ENCODE measurements around the gene NTM. TPM values are rescaled to one million over a fixed set of nuclear protein-coding genes. Genes with fewer than 3 reads are reported as not detected.
A peak's percentile ranks its signal among the peaks of the same experiment; 100 is the strongest.
"Not testable (repeated sequence)": the region's sequence is repeated elsewhere in the genome, so short reads cannot be mapped to it uniquely, and the experiment has no call there.

The NTM gene
- total RNA-seq, 1 experiment from 2014 or later, result 8.6 TPM

DNA sequence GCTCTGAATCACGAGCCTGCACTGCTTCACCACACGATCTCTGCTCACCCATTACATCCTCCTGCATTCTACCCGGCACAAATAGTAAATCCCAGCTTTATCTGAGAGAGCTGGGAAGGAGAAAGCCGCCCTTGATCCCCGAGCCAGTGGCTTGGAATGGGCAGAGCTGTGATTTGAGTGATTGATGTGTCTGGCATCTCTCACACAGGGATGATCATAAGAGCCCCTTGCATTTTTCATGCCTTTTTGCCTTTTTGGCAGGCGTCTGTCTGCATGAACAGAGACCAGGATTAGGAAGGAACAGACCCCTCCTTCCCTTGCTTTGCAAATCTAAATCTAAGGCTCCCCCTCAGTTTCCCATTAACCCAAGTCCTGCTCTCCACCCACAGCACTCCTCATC is 945.3 kb downstream of the NTM start:
- H3K4me3 ChIP-seq (ENCODE audit: low read depth, low read length, poor library complexity, severe bottlenecking), result no peak overlapping the region
- H3K27me3 ChIP-seq (replicated peaks; ENCODE audit: insufficient read depth, low read depth, low read length, poor library complexity), result no peaks in the 10 kb centered on the region
- H3K4me1 ChIP-seq (ENCODE audit: insufficient read depth, low read length, poor library complexity, severe bottlenecking), result no peaks in the 10 kb centered on the region
- no peaks in the 10 kb centered on the region for H3K9me3 ChIP-seq (ENCODE audit: low read depth, low read length, poor library complexity, severe bottlenecking)
- intact Hi-C loops (cut with micrococcal nuclease; ENCODE audit: unreplicated experiment), result no loop called here
- H3K36me3 ChIP-seq (ENCODE audit: insufficient read depth, low read length, poor library complexity, severe bottlenecking), result no peaks in the 10 kb centered on the region
- POLR2A ChIA-PET (ENCODE audit: low non-redundant PET), result no interaction called here
- no TSS peak for BruUV-seq (replicated peaks)
- CTCF ChIA-PET, result no interaction called here
- TF ChIP-seq CTCF (conservative IDR thresholded peaks at IDR 0.05; ENCODE audit: low read depth, low read length) (no peak), EZH2 (IDR thresholded peaks at IDR 0.05; ENCODE audit: borderline replicate concordance, low read depth, low read length, poor library complexity, severe bottlenecking) (no peak)
- no peak overlapping the region for H3K27ac ChIP-seq (ENCODE audit: low read depth, low read length, poor library complexity, severe bottlenecking)
- DNase-seq (ENCODE audit: low spot score), result no peak

DNA sequence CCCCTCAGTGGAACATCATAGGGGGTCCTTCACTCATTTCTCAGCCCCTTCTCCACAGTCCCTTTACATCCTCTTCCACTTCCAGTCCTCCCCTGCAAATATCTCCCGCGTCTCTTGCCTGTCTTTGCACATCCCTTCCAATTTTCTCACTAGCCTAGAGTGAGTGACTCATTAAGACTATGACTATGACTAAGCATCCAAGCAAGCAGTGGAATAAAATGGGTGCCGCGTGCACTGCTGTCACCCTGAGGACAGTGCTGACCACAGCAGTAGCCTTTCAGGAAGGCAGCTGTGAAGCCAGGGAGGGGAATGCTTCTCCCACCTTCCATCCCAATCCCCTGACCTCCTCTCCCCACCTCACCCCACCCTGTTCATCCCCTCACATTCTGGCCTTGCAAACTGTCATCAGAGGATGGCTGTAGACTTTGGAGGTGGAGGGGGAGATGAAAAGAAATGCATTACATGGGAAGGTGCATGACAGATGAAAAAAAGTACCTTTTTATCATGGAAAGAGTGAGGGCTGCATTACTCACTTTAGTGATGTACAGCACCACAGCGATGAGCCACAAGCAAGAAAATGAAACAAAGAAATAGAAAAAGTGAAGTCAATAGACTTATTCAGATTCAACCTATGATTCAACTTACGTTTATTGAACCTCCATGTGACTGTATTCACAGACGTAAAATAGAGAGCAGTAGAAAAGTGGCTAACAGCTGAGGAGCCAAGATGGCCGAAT is 948.2 kb downstream of the NTM start:
- ChIA-PET POLR2A (ENCODE audit: low non-redundant PET) (no interaction called here), CTCF (no interaction called here)
- BruUV-seq (replicated peaks), result no TSS peak
- no peak for DNase-seq (ENCODE audit: low spot score)
- Histone ChIP-seq H3K27me3 (replicated peaks; ENCODE audit: insufficient read depth, low read depth, low read length, poor library complexity) (no peaks in the 10 kb centered on the region), H3K4me1 (ENCODE audit: insufficient read depth, low read length, poor library complexity, severe bottlenecking) (no peaks in the 10 kb centered on the region), H3K36me3 (ENCODE audit: insufficient read depth, low read length, poor library complexity, severe bottlenecking) (no peaks in the 10 kb centered on the region), H3K4me3 (ENCODE audit: low read depth, low read length, poor library complexity, severe bottlenecking) (no peak overlapping the region), H3K9me3 (ENCODE audit: low read depth, low read length, poor library complexity, severe bottlenecking) (no peaks in the 10 kb centered on the region), H3K27ac (ENCODE audit: low read depth, low read length, poor library complexity, severe bottlenecking) (no peak overlapping the region)
- TF ChIP-seq EZH2 (IDR thresholded peaks at IDR 0.05; ENCODE audit: borderline replicate concordance, low read depth, low read length, poor library complexity, severe bottlenecking) (no peak), CTCF (conservative IDR thresholded peaks at IDR 0.05; ENCODE audit: low read depth, low read length) (no peak)
- intact Hi-C loops (cut with micrococcal nuclease; ENCODE audit: unreplicated experiment), result no loop called here

- H3K36me3 ChIP-seq (ENCODE audit: insufficient read depth, low read length, poor library complexity, severe bottlenecking); POLR2A ChIA-PET (ENCODE audit: low non-redundant PET); H3K9me3 ChIP-seq (ENCODE audit: low read depth, low read length, poor library complexity, severe bottlenecking); intact Hi-C loops (cut with micrococcal nuclease; ENCODE audit: unreplicated experiment); H3K4me1 ChIP-seq (ENCODE audit: insufficient read depth, low read length, poor library complexity, severe bottlenecking); H3K27ac ChIP-seq (ENCODE audit: low read depth, low read length, poor library complexity, severe bottlenecking); BruUV-seq (replicated peaks); CTCF ChIA-PET; H3K27me3 ChIP-seq (replicated peaks; ENCODE audit: insufficient read depth, low read depth, low read length, poor library complexity); H3K4me3 ChIP-seq (ENCODE audit: low read depth, low read length, poor library complexity, severe bottlenecking); DNase-seq (ENCODE audit: low spot score): not testable (repeated sequence)
These were observed 949.0 kb downstream of the NTM start for GRCh38 chr11:132319419-132319818.

DNA sequence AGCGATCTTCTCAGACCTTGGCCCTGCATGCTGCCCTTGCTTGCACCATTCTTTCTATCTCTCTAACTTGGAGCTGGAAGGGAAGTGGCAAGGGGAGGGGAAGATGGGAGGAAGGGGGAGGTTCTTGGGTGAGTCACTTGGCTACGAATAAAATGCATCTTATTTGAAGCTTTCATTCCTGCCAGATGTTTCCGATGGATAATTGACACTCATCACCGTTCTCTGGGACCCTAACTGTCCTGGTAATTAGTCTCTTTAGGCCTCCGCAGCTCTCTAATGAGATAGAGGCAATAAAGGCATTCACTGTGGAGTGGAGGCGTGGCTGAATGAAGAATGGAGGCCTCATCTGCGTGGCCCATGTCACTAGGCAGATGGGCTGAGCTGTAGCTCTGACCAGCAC is 960.1 kb downstream of the NTM start:
- peaks cover 9% of the 10 kb centered on the region for H3K27me3 ChIP-seq (replicated peaks; ENCODE audit: insufficient read depth, low read depth, low read length, poor library complexity)
- no peak overlapping the region for H3K27ac ChIP-seq (ENCODE audit: low read depth, low read length, poor library complexity, severe bottlenecking)
- H3K9me3 ChIP-seq (ENCODE audit: low read depth, low read length, poor library complexity, severe bottlenecking), result peaks cover 3% of the 10 kb centered on the region
- no peak for TF ChIP-seq EZH2 (IDR thresholded peaks at IDR 0.05; ENCODE audit: borderline replicate concordance, low read depth, low read length, poor library complexity, severe bottlenecking)
- DNase-seq (ENCODE audit: low spot score), result peak; percentile 54
- no peaks in the 10 kb centered on the region for H3K4me1 ChIP-seq (ENCODE audit: insufficient read depth, low read length, poor library complexity, severe bottlenecking)
- ChIA-PET POLR2A (ENCODE audit: low non-redundant PET) (no interaction called here), CTCF (no interaction called here)
- H3K36me3 ChIP-seq (ENCODE audit: insufficient read depth, low read length, poor library complexity, severe bottlenecking), result no peaks in the 10 kb centered on the region
- no TSS peak for BruUV-seq (replicated peaks)
- intact Hi-C loops (cut with micrococcal nuclease; ENCODE audit: unreplicated experiment), result no loop called here
- no peak overlapping the region for H3K4me3 ChIP-seq (ENCODE audit: low read depth, low read length, poor library complexity, severe bottlenecking)
